ENCODE results near the gene GSK3A. TPM values are rescaled to one million over a fixed set of nuclear protein-coding genes. Genes with fewer than 3 reads are reported as not detected.
A peak's percentile ranks its signal among the peaks of the same experiment; 100 is the strongest.

Gene GSK3A
- total RNA-seq, 5 donors from 2014 or later (not counting 1 experiment from before 2014, with no cell fraction given) = 21.4 to 45.8 (median 38.1) TPM

DNA sequence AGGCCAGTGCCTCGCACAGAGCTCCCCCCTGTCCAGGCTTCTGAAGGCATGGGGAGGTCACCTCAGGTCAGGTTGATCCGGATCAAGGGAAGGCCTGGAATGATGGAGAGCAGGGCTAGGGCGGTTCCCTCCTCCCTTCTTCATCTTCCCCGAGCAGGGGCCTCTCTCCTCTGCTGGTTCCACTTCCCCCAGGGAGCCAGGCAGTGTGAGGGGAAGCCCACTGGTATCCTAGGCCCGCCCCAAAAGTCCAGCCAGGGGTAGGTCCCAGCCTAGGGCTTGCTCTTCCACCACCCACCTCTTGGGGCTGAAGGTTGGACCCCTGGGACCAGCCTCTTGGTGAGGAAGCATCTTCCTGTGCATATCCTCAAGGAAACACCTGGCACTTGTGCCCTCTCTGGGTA lies 43.1 kb upstream of the GSK3A start:
- 60% methylated on average over 2 of the region's 5 CpGs for WGBS (ENCODE audit: insufficient coverage)

DNA sequence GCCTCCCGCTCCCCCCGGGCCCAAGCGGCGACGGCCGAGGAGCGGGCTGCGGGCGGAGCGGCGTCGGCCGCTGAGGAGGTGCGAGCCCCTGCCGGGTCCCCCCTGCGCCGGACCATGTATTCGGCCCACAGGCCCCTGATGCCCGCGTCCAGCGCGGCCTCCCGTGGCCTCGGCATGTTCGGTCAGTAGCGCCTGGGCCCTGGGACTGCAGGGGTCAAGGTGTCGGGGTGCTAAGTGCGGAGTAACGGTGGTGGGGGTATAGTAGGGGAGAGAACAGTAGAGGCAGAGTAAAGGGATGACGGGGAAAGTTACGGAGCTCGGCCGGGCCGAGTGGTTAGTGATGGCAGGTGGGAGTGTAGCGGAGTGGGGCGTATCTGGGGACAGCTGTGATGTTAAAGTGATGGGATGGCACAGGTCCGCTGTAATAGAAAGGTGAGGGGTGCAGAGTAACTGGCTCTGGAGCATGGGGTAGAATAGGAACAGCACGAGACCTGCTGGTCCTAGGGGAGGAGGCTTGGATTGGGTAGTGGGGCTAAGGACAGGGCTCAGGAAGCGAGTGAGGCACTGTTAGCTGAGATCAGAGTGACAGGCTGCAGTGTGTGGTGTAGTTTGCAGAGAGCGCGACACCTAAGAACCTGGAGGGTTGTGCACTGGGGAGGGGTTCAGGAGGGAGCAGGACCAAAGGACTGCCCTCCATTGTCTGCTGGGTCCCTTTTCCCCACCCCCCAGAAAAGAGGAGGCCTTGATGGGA lies 42.4 kb upstream of the GSK3A start:
- peaks cover 3% of the 10 kb centered on the region for H3K36me3 Mint-ChIP-seq
- peaks cover 26 to 53% of the 10 kb centered on the region in 2 experiments for H3K4me1 ChIP-seq (ENCODE audit: control insufficient read depth in 1 of 2, extremely low read depth in 1 of 2, insufficient read depth in 2 of 2, low read length in 2 of 2)

More for the DNA sequence above, 43.1 kb upstream of the GSK3A start:
- ATAC-seq (replicated peaks in 1 of 4) (no peak), DNase-seq (no peak)
- H3K27ac ChIP-seq (ENCODE audit: low read length) = peak overlapping the region; percentile 48
- peak overlapping the region in 1 of 2 donors; percentile 53 for H3K4me3 ChIP-seq (ENCODE audit: control insufficient read depth in 1 of 2, extremely low read depth in 1 of 2, low read length in 1 of 2)
- peaks cover 3% of the 10 kb centered on the region for H3K36me3 Mint-ChIP-seq
- H3K27ac Mint-ChIP-seq = peak overlapping the region; percentile 91 to 95
- POLR2A ChIA-PET = interaction anchor here (0.6 kb wide), 2 partner anchors 43 to 75 kb away, joined by 3 to 9 read pairs; partner anchors contain the start of gene GSK3A (in 1 of the 2)
- H3K36me3 ChIP-seq (ENCODE audit: control insufficient read depth in 2 of 2, extremely low read depth in 1 of 2, insufficient read depth in 1 of 2, low read length in 1 of 2) = peaks cover 14 to 40% of the 10 kb centered on the region in 2 donors
- no peaks in the 10 kb centered on the region for H3K27me3 Mint-ChIP-seq
- H3K4me1 ChIP-seq (ENCODE audit: control insufficient read depth in 1 of 2, extremely low read depth in 1 of 2, insufficient read depth in 2 of 2, low read length in 2 of 2) = peaks cover 26 to 55% of the 10 kb centered on the region in 2 experiments
- no peaks in the 10 kb centered on the region for H3K27me3 ChIP-seq (replicated peaks in 1 of 2; ENCODE audit: control insufficient read depth in 2 of 2, extremely low read depth in 1 of 2, insufficient read depth in 2 of 2, low read length in 1 of 2)
- CTCF ChIA-PET = interaction anchor here in 1 of 2 donors (1.2 to 1.3 kb wide), 2 partner anchors 43 to 177 kb away, joined by 4 to 5 read pairs; partner anchors contain the start of gene GSK3A
- H3K4me1 Mint-ChIP-seq = peaks cover 20 to 32% (median 22%) of the 10 kb centered on the region in 3 donors
- no peaks in the 10 kb centered on the region for H3K9me3 ChIP-seq
- H3K4me3 Mint-ChIP-seq = peak overlapping the region; percentile 87 to 91 (median 88)
- H3K9me3 Mint-ChIP-seq = no peaks in the 10 kb centered on the region

DNA sequence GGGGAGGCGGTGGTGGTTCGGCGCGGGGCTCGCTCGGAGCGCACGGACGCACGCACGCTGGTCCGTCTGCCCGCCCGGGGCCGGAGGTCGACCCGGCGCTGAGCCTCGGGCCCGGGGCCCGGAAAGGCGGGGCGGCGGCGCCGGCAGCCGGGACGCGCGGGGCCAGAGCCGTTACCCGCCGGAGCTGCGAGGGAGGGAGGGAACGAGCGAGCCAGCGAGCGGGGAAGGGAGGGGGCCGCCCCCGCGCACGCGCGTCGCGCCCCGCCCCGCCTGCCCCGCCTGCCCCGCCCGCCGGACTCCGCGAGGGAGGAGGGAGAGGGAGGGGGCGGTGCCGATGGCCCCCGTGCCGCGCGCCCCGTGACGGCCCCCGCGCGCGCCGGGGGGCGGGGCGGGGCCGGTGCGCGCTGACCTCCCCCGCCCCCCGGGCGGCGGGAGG lies 41.7 kb upstream of the GSK3A start:
- H3K4me1 ChIP-seq (ENCODE audit: control insufficient read depth in 1 of 2, extremely low read depth in 1 of 2, insufficient read depth in 2 of 2, low read length in 2 of 2) = peaks cover 32 to 59% of the 10 kb centered on the region in 2 experiments
- peak in 33 of 35 experiments; percentile 67 to 92 (median 77) for DNase-seq
- WGBS (ENCODE audit: insufficient coverage) = under 1% methylated on average over 46 of the region's 76 CpGs
- H3K4me3 ChIP-seq (ENCODE audit: control insufficient read depth in 1 of 2, extremely low read depth in 1 of 2, low read length in 1 of 2) = no peak overlapping the region
- ChIA-PET POLR2A (interaction anchor here in 1 of 2 donors (0.6 kb wide), 1 partner anchor 20 kb away, joined by 3 read pairs; no protein-coding TSS in a partner anchor), CTCF (interaction anchor here in 1 of 2 donors (1.2 kb wide), 1 partner anchor 176 kb away, joined by 4 read pairs; no protein-coding TSS in a partner anchor)
- ATAC-seq (replicated peaks in 1 of 4) = peak; percentile 40 to 57 (median 43)
- Mint-ChIP-seq H3K9me3 (no peaks in the 10 kb centered on the region), H3K27me3 (no peaks in the 10 kb centered on the region), H3K27ac (no peak overlapping the region), H3K36me3 (peaks cover 3% of the 10 kb centered on the region), H3K4me1 (peaks cover 27 to 38% (median 31%) of the 10 kb centered on the region in 3 donors), H3K4me3 (no peak overlapping the region)
- H3K27ac ChIP-seq (ENCODE audit: low read length) = no peak overlapping the region
- no peaks in the 10 kb centered on the region for H3K9me3 ChIP-seq
- H3K27me3 ChIP-seq (replicated peaks in 1 of 2; ENCODE audit: control insufficient read depth in 2 of 2, extremely low read depth in 1 of 2, insufficient read depth in 2 of 2, low read length in 1 of 2) = no peaks in the 10 kb centered on the region
- H3K36me3 ChIP-seq (ENCODE audit: control insufficient read depth in 2 of 2, extremely low read depth in 1 of 2, insufficient read depth in 1 of 2, low read length in 1 of 2) = peaks cover 5 to 25% of the 10 kb centered on the region in 2 donors

More for the DNA sequence above, 42.4 kb upstream of the GSK3A start:
- peaks cover 12 to 32% of the 10 kb centered on the region in 2 donors for H3K36me3 ChIP-seq (ENCODE audit: control insufficient read depth in 2 of 2, extremely low read depth in 1 of 2, insufficient read depth in 1 of 2, low read length in 1 of 2)
- peak overlapping the region; percentile 87 to 91 (median 88) for H3K4me3 Mint-ChIP-seq
- peak overlapping the region; percentile 91 to 95 for H3K27ac Mint-ChIP-seq
- DNase-seq = peak in 3 of 35 experiments; percentile 15 to 52 (median 35)
- CTCF ChIA-PET = interaction anchor here in 1 of 2 donors (1.2 to 1.3 kb wide), 2 partner anchors 42 to 176 kb away, joined by 4 to 5 read pairs; partner anchors contain the start of gene GSK3A
- peaks cover 21 to 32% (median 24%) of the 10 kb centered on the region in 3 donors for H3K4me1 Mint-ChIP-seq
- H3K4me3 ChIP-seq (ENCODE audit: control insufficient read depth in 1 of 2, extremely low read depth in 1 of 2, low read length in 1 of 2) = peak overlapping the region; percentile 53 to 65
- ATAC-seq (replicated peaks in 1 of 4) = no peak
- 2% methylated on average over 32 of the region's 41 CpGs for WGBS (ENCODE audit: insufficient coverage)
- no peaks in the 10 kb centered on the region for H3K9me3 Mint-ChIP-seq
- peak overlapping the region; percentile 48 for H3K27ac ChIP-seq (ENCODE audit: low read length)
- POLR2A ChIA-PET = interaction anchor here in 1 of 2 donors (0.6 kb wide), 2 partner anchors 19 to 74 kb away, joined by 3 to 9 read pairs; no protein-coding TSS in a partner anchor
- no peaks in the 10 kb centered on the region for H3K27me3 ChIP-seq (replicated peaks in 1 of 2; ENCODE audit: control insufficient read depth in 2 of 2, extremely low read depth in 1 of 2, insufficient read depth in 2 of 2, low read length in 1 of 2)
- H3K27me3 Mint-ChIP-seq = no peaks in the 10 kb centered on the region
- no peaks in the 10 kb centered on the region for H3K9me3 ChIP-seq

DNA sequence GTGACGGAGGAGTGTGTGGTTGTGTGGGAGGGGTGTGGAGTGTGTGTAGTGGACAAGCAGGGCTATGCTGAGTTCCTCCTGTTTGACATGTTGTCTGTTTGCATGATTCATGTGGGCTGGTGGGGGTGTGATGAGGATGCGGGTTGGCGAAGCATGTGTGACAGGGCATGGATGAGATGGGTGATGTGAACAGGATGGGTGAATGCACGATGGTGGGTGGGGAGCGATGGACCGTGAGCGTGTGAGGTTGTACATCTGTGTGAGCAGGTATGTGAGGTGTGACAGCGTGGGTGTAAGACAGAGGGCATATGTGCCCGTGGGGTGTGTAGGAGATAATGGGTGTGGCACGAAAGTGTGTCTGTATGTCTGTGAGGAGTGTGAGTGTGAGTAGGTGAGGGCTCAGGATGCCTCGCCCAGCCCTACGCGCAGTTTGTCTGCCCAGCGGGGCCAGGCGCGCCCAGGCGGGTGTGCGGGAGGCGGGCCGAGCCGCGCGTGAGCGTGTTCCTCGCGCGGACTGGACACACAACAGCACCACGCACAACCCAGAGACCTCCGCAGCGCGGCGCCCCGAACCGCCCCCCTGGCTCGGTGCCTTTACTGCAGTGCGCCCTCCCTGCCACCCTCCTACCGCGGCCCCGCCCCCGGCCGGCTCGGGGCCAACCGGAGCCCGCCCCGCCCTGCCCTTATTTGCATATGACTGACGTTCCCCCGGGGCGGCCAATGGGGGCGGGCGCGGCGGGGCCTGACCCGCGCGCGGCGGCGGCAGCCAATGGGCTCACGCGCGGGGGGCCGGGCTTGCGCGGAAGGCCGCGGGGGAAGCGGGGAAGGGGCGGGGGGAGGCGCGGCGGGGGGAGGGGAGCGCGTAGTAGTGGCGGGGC lies 41.0 kb upstream of the GSK3A start:
- Histone ChIP-seq H3K4me1 (ENCODE audit: control insufficient read depth in 1 of 2, extremely low read depth in 1 of 2, insufficient read depth in 2 of 2, low read length in 2 of 2) (peaks cover 33 to 66% of the 10 kb centered on the region in 2 experiments), H3K9me3 (no peaks in the 10 kb centered on the region), H3K36me3 (ENCODE audit: control insufficient read depth in 2 of 2, extremely low read depth in 1 of 2, insufficient read depth in 1 of 2, low read length in 1 of 2) (peaks cover 3 to 19% of the 10 kb centered on the region in 2 donors), H3K27me3 (replicated peaks in 1 of 2; ENCODE audit: control insufficient read depth in 2 of 2, extremely low read depth in 1 of 2, insufficient read depth in 2 of 2, low read length in 1 of 2) (no peaks in the 10 kb centered on the region), H3K27ac (ENCODE audit: low read length) (peak overlapping the region; percentile 95), H3K4me3 (ENCODE audit: control insufficient read depth in 1 of 2, extremely low read depth in 1 of 2, low read length in 1 of 2) (peak overlapping the region; percentile 49 to 60)
- ATAC-seq (replicated peaks in 1 of 4) = peak; percentile 69 to 78 (median 72)
- Mint-ChIP-seq H3K36me3 (peaks cover 3% of the 10 kb centered on the region), H3K27me3 (no peaks in the 10 kb centered on the region), H3K9me3 (no peaks in the 10 kb centered on the region), H3K27ac (no peak overlapping the region), H3K4me3 (no peak overlapping the region), H3K4me1 (peaks cover 34 to 45% (median 38%) of the 10 kb centered on the region in 3 donors)
- CTCF ChIA-PET = interaction anchor here in 1 of 2 donors (1.3 kb wide), 1 partner anchor 41 kb away, joined by 4 read pairs; no protein-coding TSS in a partner anchor
- WGBS (ENCODE audit: insufficient coverage) = under 1% methylated on average over 38 of the region's 74 CpGs
- POLR2A ChIA-PET = interaction anchor here in 1 of 2 donors (0.6 to 1.0 kb wide), 2 partner anchors 13 to 15 kb away, joined by 6 to 7 read pairs; partner anchors contain the start of gene CIC
- peak; percentile 90 to 98 (median 96) for DNase-seq

- no peaks in the 10 kb centered on the region for H3K9me3 ChIP-seq
- peaks cover 38 to 49% (median 39%) of the 10 kb centered on the region in 3 donors for H3K4me1 Mint-ChIP-seq
- no peaks in the 10 kb centered on the region for H3K27me3 Mint-ChIP-seq
- peak overlapping the region; percentile 95 for H3K27ac ChIP-seq (ENCODE audit: low read length)
- H3K27me3 ChIP-seq (replicated peaks in 1 of 2; ENCODE audit: control insufficient read depth in 2 of 2, extremely low read depth in 1 of 2, insufficient read depth in 2 of 2, low read length in 1 of 2) = no peaks in the 10 kb centered on the region
- peaks cover 33 to 72% of the 10 kb centered on the region in 2 experiments for H3K4me1 ChIP-seq (ENCODE audit: control insufficient read depth in 1 of 2, extremely low read depth in 1 of 2, insufficient read depth in 2 of 2, low read length in 2 of 2)
- H3K4me3 Mint-ChIP-seq = peak overlapping the region in 2 of 3 donors; percentile 48 to 70
- H3K4me3 ChIP-seq (ENCODE audit: control insufficient read depth in 1 of 2, extremely low read depth in 1 of 2, low read length in 1 of 2) = peak overlapping the region in 1 of 2 donors; percentile 60
- ATAC-seq (replicated peaks in 1 of 4) (no peak), DNase-seq (peak in 1 of 35 experiments; percentile 24)
- WGBS (ENCODE audit: insufficient coverage) = 24% methylated on average over 3 of the region's 4 CpGs
- H3K27ac Mint-ChIP-seq = no peak overlapping the region
- peaks cover 2 to 12% of the 10 kb centered on the region in 2 donors for H3K36me3 ChIP-seq (ENCODE audit: control insufficient read depth in 2 of 2, extremely low read depth in 1 of 2, insufficient read depth in 1 of 2, low read length in 1 of 2)
- peaks cover 3% of the 10 kb centered on the region for H3K36me3 Mint-ChIP-seq
- H3K9me3 Mint-ChIP-seq = no peaks in the 10 kb centered on the region
- ChIA-PET CTCF (interaction anchor here in 1 of 2 donors (1.3 to 1.7 kb wide), 2 partner anchors 12 to 40 kb away, joined by 4 to 13 read pairs; no protein-coding TSS in a partner anchor), POLR2A (interaction anchor here (0.5 to 1.0 kb wide), 5 partner anchors 12 to 338 kb away, joined by 4 to 9 read pairs (median 7); partner anchors contain the start of gene CIC (in 1 of the 2))
These were observed 40.4 kb upstream of the GSK3A start for GRCh38 chr19:42282819-42283187.
